ENCODE data around the gene C9orf50.

- no peak for TF ChIP-seq CTCF (IDR thresholded peaks at IDR 0.05)
- TF ChIP-seq, protein P1, sequence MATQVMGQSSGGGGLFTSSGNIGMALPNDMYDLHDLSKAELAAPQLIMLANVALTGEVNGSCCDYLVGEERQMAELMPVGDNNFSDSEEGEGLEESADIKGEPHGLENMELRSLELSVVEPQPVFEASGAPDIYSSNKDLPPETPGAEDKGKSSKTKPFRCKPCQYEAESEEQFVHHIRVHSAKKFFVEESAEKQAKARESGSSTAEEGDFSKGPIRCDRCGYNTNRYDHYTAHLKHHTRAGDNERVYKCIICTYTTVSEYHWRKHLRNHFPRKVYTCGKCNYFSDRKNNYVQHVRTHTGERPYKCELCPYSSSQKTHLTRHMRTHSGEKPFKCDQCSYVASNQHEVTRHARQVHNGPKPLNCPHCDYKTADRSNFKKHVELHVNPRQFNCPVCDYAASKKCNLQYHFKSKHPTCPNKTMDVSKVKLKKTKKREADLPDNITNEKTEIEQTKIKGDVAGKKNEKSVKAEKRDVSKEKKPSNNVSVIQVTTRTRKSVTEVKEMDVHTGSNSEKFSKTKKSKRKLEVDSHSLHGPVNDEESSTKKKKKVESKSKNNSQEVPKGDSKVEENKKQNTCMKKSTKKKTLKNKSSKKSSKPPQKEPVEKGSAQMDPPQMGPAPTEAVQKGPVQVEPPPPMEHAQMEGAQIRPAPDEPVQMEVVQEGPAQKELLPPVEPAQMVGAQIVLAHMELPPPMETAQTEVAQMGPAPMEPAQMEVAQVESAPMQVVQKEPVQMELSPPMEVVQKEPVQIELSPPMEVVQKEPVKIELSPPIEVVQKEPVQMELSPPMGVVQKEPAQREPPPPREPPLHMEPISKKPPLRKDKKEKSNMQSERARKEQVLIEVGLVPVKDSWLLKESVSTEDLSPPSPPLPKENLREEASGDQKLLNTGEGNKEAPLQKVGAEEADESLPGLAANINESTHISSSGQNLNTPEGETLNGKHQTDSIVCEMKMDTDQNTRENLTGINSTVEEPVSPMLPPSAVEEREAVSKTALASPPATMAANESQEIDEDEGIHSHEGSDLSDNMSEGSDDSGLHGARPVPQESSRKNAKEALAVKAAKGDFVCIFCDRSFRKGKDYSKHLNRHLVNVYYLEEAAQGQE (IDR thresholded peaks at IDR 0.05; ENCODE audit: insufficient read depth in 1 of 2, low read depth in 2 of 2, low read length in 1 of 2): no peak
- TF ChIP-seq TCF7L2 (IDR thresholded peaks at IDR 0.05; ENCODE audit: low read depth, low read length): no peak
- TF ChIP-seq SIN3A (IDR thresholded peaks at IDR 0.05; ENCODE audit: borderline replicate concordance, insufficient read depth, low read depth, low read length): no peak
Observed at GRCh38 chr9:129567329-129567728, 53.6 kb downstream of the C9orf50 start.

Measured in Panc1 (cell line).